Colonic mucosa (tissue), 4 donors: ENCODE data around the gene ZNF845. TPM values are rescaled to one million over a fixed set of nuclear protein-coding genes. Genes with fewer than 3 reads are reported as not detected.
A peak's percentile ranks its signal among the peaks of the same experiment; 100 is the strongest.
"Not testable (repeated sequence)": the region's sequence is repeated elsewhere in the genome, so short reads cannot be mapped to it uniquely, and the experiment has no call there.

ENCODE experiments used
- DNase-seq: peaks from one replicate; pipeline ENCODE4 v3.0.0-alpha.2; 2020
- H3K27ac ChIP-seq: fragments of 200-600 bp; one replicate; pipeline ENCODE4 v1.8.0; 2021
- H3K27me3 ChIP-seq: fragments of 200-600 bp; one replicate; pipeline ENCODE4 v1.8.0; 2021
- H3K36me3 ChIP-seq: fragments of 200-600 bp; one replicate; pipeline ENCODE4 v1.8.0; 2021
- H3K4me1 ChIP-seq: fragments of 200-600 bp; one replicate; pipeline ENCODE4 v1.8.0; 2021; ENCODE audit warnings: mild to moderate bottlenecking
- H3K4me3 ChIP-seq: fragments of 200-600 bp; one replicate; pipeline ENCODE4 v1.8.0; 2021
- H3K9ac ChIP-seq, 2 donors: one replicate each; pipeline ENCODE4 v1.7.0; 2013; ENCODE audit warnings: control low read depth in 2 of 2, low read depth in 2 of 2, low read length in 2 of 2
- H3K9me3 ChIP-seq: fragments of 200-600 bp; one replicate; pipeline ENCODE4 v1.8.0; 2021
- intact Hi-C: fragments of 100-400 bp; cut with DNase I; formaldehyde crosslinking; loops from one replicate; pipeline ENCODE4 v1.14.1; 2022
- total RNA-seq, 2 donors: library from RNA; stranded (reverse); fragmentation: NEBNext Ultra II Directional in 1 of 2; extraction: Animal tissue kit (Norgen Biotek cat#: 25700) in 1 of 2; gene quantifications; one replicate each; pipeline ENCODE4 v1.2.1, GENCODE V29; 2021
- TF ChIP-seq, protein P1 (sequence below): fragments of 200-600 bp; IDR thresholded peaks from one replicate; pipeline ENCODE4 v1.8.0; 2022; ENCODE audit warnings: antibody characterized with exemption, mild to moderate bottlenecking
- donor health status: healthy.
- donor health status: DM: no; HTN: no; CAD: no.
- donor health status: DM: no; HTN: no; CAD: no.

The ZNF845 gene
- 1 to 10 TPM; 7.7 to 7.9 TPM for total RNA-seq

- peak within 1 kb of the TSS; percentile 70 to 72 for H3K9ac ChIP-seq
- no peaks in the 10 kb centered on the region for H3K9me3 ChIP-seq
- peak; percentile 99 for DNase-seq
- TF ChIP-seq, protein P1, sequence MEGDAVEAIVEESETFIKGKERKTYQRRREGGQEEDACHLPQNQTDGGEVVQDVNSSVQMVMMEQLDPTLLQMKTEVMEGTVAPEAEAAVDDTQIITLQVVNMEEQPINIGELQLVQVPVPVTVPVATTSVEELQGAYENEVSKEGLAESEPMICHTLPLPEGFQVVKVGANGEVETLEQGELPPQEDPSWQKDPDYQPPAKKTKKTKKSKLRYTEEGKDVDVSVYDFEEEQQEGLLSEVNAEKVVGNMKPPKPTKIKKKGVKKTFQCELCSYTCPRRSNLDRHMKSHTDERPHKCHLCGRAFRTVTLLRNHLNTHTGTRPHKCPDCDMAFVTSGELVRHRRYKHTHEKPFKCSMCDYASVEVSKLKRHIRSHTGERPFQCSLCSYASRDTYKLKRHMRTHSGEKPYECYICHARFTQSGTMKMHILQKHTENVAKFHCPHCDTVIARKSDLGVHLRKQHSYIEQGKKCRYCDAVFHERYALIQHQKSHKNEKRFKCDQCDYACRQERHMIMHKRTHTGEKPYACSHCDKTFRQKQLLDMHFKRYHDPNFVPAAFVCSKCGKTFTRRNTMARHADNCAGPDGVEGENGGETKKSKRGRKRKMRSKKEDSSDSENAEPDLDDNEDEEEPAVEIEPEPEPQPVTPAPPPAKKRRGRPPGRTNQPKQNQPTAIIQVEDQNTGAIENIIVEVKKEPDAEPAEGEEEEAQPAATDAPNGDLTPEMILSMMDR = no peak
- peak within 1 kb of the TSS; percentile 82 for H3K4me3 ChIP-seq
- H3K27me3 ChIP-seq = no peaks in the 10 kb centered on the region
- no peaks in the 10 kb centered on the region for H3K4me1 ChIP-seq
- intact Hi-C loops = loop anchor here (10.0 kb wide), 1 partner anchor 139 kb away; the partner anchor contains the start of gene ZNF665
- H3K27ac ChIP-seq = peak within 1 kb of the TSS; percentile 32
- no peaks in the 10 kb centered on the region for H3K36me3 ChIP-seq
Measured at GRCh38 chr19:53333463-53334449, at the start of gene ZNF845. ZNF845 (plus strand) TSS chr19:53333749; CDS start chr19:53341308, 7,559 bp downstream.

GRCh38 chr19:53285087-53285486 lies 48.5 kb upstream of the ZNF845 start:
- Histone ChIP-seq H3K36me3 (no peaks in the 10 kb centered on the region), H3K9me3 (no peaks in the 10 kb centered on the region), H3K4me3 (no peak overlapping the region), H3K27ac (no peak overlapping the region), H3K9ac (no peak overlapping the region), H3K27me3 (no peaks in the 10 kb centered on the region), H3K4me1 (no peaks in the 10 kb centered on the region)
- DNase-seq = no peak
- TF ChIP-seq, protein P1 = no peak
- intact Hi-C loops = no loop called here

DNA sequence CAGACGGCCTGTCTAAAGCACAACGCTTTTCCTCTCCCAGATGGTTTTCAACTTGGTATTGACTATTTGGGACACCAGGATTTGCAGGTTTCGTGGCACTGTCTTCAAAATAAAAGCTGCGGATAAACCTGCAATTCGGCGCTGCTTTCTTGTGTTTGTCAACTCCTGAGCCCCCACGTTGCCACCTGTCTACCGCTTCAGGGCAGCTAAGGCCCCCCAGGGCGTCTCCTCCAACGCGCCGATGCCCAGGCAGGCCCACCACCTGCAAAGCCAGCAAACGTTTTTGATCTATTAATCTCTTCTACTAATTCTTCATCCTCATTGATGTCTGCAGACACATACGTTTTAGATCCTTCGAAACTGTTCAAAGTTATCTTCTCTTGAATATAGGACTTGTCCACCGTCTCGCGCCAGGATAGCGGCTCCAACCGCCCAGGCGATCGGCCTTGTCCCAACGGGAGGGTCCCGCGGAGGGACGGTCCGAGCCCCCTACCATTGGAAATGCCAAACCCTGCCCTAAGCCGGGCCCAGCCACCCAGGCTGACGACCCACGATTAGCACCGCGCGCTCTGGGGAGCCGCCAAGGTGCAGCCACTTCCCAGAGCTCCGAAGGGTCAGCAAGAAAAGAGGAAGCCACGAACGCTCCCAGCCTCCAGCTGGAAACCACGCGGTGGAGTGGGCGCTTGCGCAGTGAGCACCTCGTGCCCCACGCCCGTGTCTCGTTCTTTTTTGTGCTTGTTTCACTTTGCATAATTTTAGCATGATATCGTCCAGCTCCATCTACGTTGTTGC lies 42.6 kb upstream of the ZNF845 start:
- no peak for DNase-seq
- Histone ChIP-seq H3K9ac (no peak overlapping the region), H3K36me3 (no peaks in the 10 kb centered on the region), H3K4me1 (no peaks in the 10 kb centered on the region), H3K27ac (no peak overlapping the region), H3K9me3 (no peaks in the 10 kb centered on the region), H3K4me3 (no peak overlapping the region), H3K27me3 (no peaks in the 10 kb centered on the region)
- TF ChIP-seq, protein P1 = no peak
- intact Hi-C loops = no loop called here

- H3K9ac ChIP-seq = no peak overlapping the region
- no peaks in the 10 kb centered on the region for H3K27me3 ChIP-seq
- intact Hi-C loops = no loop called here
- no peaks in the 10 kb centered on the region for H3K4me1 ChIP-seq
- DNase-seq = no peak
- no peaks in the 10 kb centered on the region for H3K9me3 ChIP-seq
- TF ChIP-seq, protein P1 = no peak
- H3K4me3 ChIP-seq = no peak overlapping the region
- H3K36me3 ChIP-seq = no peaks in the 10 kb centered on the region
- H3K27ac ChIP-seq = no peak overlapping the region
Measured at GRCh38 chr19:53294786-53295441, 38.6 kb upstream of the ZNF845 start.

DNA sequence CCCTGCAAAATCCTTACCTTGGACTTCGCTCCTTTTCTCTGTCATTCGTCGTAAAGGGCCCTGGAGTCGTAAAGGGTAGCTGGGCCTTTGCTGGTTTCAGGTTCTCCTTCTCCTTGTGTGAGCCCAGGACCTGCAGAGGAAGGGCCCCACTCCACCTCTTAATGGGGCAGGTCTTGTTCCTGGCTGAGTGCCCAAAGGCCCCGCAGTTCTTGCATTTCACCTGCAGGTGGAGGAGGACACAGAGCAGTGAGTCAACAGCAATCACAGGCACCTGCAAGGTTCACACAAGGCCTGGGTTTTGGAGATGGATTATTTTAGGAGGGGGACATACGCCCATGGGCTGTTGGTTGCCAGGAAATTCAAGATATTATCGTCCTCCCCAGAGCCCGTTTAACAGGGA lies 32.2 kb upstream of the ZNF845 start:
- H3K27me3 ChIP-seq, H3K9me3 ChIP-seq, intact Hi-C loops, H3K4me3 ChIP-seq, DNase-seq, H3K36me3 ChIP-seq, H3K4me1 ChIP-seq, H3K9ac ChIP-seq, H3K27ac ChIP-seq: not testable (repeated sequence)
